Prostate gland (tissue), 2 donors: ENCODE data around the gene MRM1. TPM values are rescaled to one million over a fixed set of nuclear protein-coding genes. Genes with fewer than 3 reads are reported as not detected.

ENCODE experiments used
- DNase-seq: peaks from one replicate; pipeline ENCODE4 v3.0.0-alpha.2; 2019; ENCODE audit warnings: low spot score
- H3K27ac ChIP-seq, 2 donors: fragments of 200-600 bp; sonication (generic); 2 replicates each; pipeline ENCODE4 v1.5.1; 2017 to 2019
- H3K27me3 ChIP-seq: fragments of 200-600 bp; sonication (generic); replicated peaks from 2 replicates; pipeline ENCODE4 v1.5.1; 2019; ENCODE audit not compliant: insufficient read depth
- H3K36me3 ChIP-seq, 2 donors: fragments of 200-600 bp; sonication (generic); 1 replicate in 1 of 2; 2 replicates in 1 of 2; pipeline versions ENCODE4 v1.5.1 to v1.8.1; 2017 to 2019
- H3K4me1 ChIP-seq: fragments of 200-600 bp; sonication (generic); replicated peaks from 2 replicates; pipeline ENCODE4 v1.5.1; 2019
- H3K4me3 ChIP-seq, 2 donors: fragments of 200-600 bp; sonication (generic); 2 replicates each; pipeline ENCODE4 v1.5.1; 2017 to 2019
- H3K9me3 ChIP-seq: fragments of 200-600 bp; sonication (generic); 2 replicates; pipeline ENCODE4 v1.5.1; 2017
- POLR2A ChIP-seq: fragments of 450-650 bp; IDR thresholded peaks from one replicate; pipeline ENCODE4 v1.6.1; 2016; ENCODE audit warnings: antibody characterized with exemption, mild to moderate bottlenecking
- POLR2AphosphoS5 ChIP-seq: sonication (generic); formaldehyde crosslinking; IDR thresholded peaks from one replicate; pipeline ENCODE4 v1.6.1; 2017; ENCODE audit warnings: antibody characterized with exemption
- WGBS: methylation state at CpG from one replicate; pipeline ENCODE4 v1.1.5; 2018; 5-methylcytosine and 5-hydroxymethylcytosine counted together
- intact Hi-C: fragments of 100-400 bp; cut with DNase I; formaldehyde crosslinking; loops from one replicate; pipeline ENCODE4 v1.14.2; 2022
- total RNA-seq, 2 donors: library from RNA; depleted of rRNA; stranded (reverse); fragments of >200 nt; gene quantifications; one replicate each; pipeline ENCODE4 v1.1.0, GENCODE V29; 2016
- TF ChIP-seq, protein P1 (sequence below), 4 experiments: fragments of 200-600 bp in 2 of 4; fragments of 450-650 bp in 2 of 4; sonication (generic) in 2 of 4; IDR thresholded peaks; 1 replicate in 3 of 4; 2 replicates in 1 of 4; pipeline ENCODE4 v1.5.1; 2016 to 2019; ENCODE audit warnings: antibody characterized with exemption in 4 of 4, mild to moderate bottlenecking in 2 of 4, moderate library complexity in 2 of 4

The MRM1 gene
- total RNA-seq, 2 donors from 2014 or later = 7.8 to 10.2 TPM

DNA sequence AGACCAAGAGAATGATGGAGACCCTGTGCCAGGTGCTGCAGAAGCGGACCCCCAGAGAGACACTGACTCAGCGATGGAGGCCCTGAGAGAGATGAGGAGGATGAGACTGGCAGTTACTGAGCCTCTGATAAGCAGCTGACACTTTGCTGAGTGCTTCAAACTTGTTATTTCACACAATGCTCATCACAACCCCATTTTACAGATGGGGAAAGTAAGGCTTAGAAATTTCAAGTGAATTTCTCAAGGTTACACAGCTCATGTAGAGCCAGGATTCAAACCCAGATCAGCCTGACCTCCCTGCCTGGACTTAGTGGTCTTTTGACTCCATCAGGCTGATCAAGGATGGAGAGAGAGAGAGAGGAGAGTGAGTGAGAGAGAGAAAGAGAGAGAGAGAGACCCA, 27.2 kb downstream of the MRM1 start:
- Histone ChIP-seq H3K27ac (no peak overlapping the region), H3K27me3 (no peaks in the 10 kb centered on the region), H3K36me3 (no peaks in the 10 kb centered on the region), H3K4me1 (no peaks in the 10 kb centered on the region), H3K4me3 (no peak overlapping the region), H3K9me3 (no peaks in the 10 kb centered on the region)
- TF ChIP-seq POLR2AphosphoS5 (no peak), POLR2A (no peak)
- TF ChIP-seq, protein P1, sequence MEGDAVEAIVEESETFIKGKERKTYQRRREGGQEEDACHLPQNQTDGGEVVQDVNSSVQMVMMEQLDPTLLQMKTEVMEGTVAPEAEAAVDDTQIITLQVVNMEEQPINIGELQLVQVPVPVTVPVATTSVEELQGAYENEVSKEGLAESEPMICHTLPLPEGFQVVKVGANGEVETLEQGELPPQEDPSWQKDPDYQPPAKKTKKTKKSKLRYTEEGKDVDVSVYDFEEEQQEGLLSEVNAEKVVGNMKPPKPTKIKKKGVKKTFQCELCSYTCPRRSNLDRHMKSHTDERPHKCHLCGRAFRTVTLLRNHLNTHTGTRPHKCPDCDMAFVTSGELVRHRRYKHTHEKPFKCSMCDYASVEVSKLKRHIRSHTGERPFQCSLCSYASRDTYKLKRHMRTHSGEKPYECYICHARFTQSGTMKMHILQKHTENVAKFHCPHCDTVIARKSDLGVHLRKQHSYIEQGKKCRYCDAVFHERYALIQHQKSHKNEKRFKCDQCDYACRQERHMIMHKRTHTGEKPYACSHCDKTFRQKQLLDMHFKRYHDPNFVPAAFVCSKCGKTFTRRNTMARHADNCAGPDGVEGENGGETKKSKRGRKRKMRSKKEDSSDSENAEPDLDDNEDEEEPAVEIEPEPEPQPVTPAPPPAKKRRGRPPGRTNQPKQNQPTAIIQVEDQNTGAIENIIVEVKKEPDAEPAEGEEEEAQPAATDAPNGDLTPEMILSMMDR (IDR thresholded peaks at IDR 0.05) = no peak
- DNase-seq = no peak
- WGBS = 94% methylated on average over 2 of the region's 2 CpGs
- intact Hi-C loops = loop anchor here (10.0 kb wide), 1 partner anchor 596 kb away; no protein-coding TSS in a partner anchor

DNA sequence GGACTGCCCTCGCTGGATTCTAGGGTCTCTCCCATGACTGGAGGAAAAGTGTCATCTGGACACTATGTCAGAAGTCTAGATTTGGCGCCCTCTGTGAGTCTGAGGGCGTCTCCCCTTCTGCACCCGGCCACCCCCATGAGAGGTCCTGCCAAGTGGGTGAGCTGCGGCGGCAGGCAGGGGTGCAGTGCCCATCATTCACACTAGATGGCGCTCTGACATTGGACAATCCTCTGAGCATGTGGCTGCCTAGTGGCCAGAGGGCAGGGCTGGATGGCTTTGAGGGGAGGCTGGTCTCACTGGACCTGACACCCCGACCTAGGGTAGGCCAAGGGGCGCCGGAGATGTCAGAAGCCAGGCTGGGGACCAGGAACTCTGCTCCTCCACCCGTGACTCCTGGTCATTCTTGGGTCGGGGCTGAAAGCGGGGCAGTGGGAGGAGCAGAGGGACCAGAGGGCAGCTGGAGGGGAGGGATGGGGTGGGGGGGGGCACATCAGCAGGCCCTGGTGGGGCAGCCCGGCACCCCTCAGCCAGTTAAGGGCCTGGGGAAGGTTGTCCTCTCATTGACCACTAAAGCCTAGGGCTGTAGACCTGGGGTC, 28.0 kb downstream of the MRM1 start:
- H3K27ac ChIP-seq = no peak overlapping the region
- no peaks in the 10 kb centered on the region for H3K9me3 ChIP-seq
- intact Hi-C loops = loop anchor here (1.0 to 10.0 kb wide), 2 partner anchors 418 to 595 kb away; no protein-coding TSS in a partner anchor
- H3K4me3 ChIP-seq = no peak overlapping the region
- H3K27me3 ChIP-seq = no peaks in the 10 kb centered on the region
- 18% methylated on average over 14 of the region's 14 CpGs for WGBS
- no peaks in the 10 kb centered on the region for H3K36me3 ChIP-seq
- DNase-seq = peak; percentile 62
- no peaks in the 10 kb centered on the region for H3K4me1 ChIP-seq
- TF ChIP-seq, protein P1 (IDR thresholded peaks at IDR 0.05) = peak; percentile 93 to 96 (median 94)
- TF ChIP-seq POLR2AphosphoS5 = no peak

DNA sequence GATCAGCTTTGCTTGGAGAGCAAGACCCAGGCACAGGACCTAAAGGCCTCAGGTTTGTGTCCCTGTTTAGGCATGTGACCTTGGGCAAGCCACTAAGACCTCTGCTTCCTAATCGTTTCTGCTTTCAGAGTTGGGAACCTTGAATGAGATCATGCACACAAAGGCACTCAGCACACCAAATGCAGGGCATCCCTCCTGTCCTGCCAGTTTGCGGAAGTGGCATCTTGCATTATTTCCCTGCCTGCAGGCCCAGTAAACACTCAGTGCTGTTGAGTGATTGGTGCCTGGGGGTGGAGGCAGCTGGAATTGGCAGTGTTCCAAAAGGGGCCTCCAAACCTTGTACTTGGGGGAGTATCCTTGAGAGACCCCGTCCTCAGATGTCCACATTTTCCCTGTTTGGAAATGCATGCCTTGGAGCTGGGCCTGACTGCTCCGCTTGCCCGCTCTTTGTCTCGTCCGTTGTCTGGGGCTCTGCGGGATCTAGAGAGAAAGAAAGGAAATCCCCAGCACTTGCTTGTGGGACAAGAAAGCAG, 28.7 kb downstream of the MRM1 start:
- H3K9me3 ChIP-seq = no peaks in the 10 kb centered on the region
- TF ChIP-seq POLR2A (no peak), POLR2AphosphoS5 (no peak)
- TF ChIP-seq, protein P1 (IDR thresholded peaks at IDR 0.05) = no peak
- DNase-seq = no peak
- H3K4me1 ChIP-seq = no peaks in the 10 kb centered on the region
- WGBS = 80% methylated on average over 8 of the region's 8 CpGs
- H3K27me3 ChIP-seq = no peaks in the 10 kb centered on the region
- intact Hi-C loops = loop anchor here (1.0 to 10.0 kb wide), 2 partner anchors 417 to 595 kb away; no protein-coding TSS in a partner anchor
- no peak overlapping the region for H3K4me3 ChIP-seq
- H3K27ac ChIP-seq = no peak overlapping the region
- H3K36me3 ChIP-seq = no peaks in the 10 kb centered on the region

DNA sequence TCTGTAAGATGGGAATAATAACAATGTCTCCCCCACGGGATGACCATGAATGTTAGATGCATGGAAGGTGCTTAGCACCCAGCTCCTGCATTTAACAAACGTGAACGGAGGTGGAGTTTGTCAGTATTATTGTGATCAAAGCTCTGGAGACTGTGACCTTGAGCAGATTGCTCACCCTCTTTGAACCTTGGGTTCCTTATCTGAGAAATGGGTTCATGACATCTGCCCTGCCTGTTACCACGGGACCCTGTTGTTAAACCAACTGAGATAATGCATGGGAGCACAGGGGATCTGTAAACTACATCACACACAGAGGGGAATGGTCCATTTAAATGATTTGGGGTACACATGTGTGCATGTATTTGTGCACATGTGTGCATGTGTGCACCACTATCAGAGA, 29.6 kb downstream of the MRM1 start:
- H3K27me3 ChIP-seq = no peaks in the 10 kb centered on the region
- intact Hi-C loops = no loop called here
- no peaks in the 10 kb centered on the region for H3K36me3 ChIP-seq
- H3K27ac ChIP-seq = no peak overlapping the region
- H3K4me1 ChIP-seq = no peaks in the 10 kb centered on the region
- 86% methylated on average over 4 of the region's 4 CpGs for WGBS
- H3K4me3 ChIP-seq = no peak overlapping the region
- TF ChIP-seq, protein P1 (IDR thresholded peaks at IDR 0.05) = no peak
- no peak for TF ChIP-seq POLR2AphosphoS5
- TF ChIP-seq POLR2A = no peak
- no peaks in the 10 kb centered on the region for H3K9me3 ChIP-seq
- no peak for DNase-seq
